RCC 7860 (cell line): ENCODE results near the gene ROPN1L.

Experiments
- DNase-seq: peaks from one replicate; pipeline ENCODE4 v3.0.0-alpha.2; 2015; ENCODE audit warnings: low spot score
- FAIRE-seq: peaks from 2 replicates; lab custom pipeline; 2012; peaks lifted over from hg19 to GRCh38; lab: Jason Lieb, UNC

The ROPN1L gene

DNA sequence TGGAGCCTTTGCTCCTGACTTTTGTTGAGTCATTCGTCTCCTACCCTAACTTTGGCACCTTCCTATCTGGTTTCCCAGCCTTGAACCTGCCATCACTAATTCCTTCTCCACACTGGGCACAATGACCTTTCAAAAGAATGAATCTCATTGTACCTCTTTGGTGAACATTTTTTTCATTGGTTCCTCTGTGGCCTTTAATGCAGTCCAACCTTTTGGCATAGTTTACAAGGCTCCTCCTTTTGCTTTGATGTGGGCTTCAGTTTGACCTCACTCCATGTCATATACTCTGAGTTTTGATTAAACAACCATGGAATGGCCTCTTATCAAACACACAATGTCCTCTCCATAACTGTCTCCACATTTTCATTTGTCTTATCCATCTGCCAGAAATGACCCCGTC lies 14.5 kb upstream of the ROPN1L start:
- FAIRE-seq (no peak), DNase-seq (no peak)

DNA sequence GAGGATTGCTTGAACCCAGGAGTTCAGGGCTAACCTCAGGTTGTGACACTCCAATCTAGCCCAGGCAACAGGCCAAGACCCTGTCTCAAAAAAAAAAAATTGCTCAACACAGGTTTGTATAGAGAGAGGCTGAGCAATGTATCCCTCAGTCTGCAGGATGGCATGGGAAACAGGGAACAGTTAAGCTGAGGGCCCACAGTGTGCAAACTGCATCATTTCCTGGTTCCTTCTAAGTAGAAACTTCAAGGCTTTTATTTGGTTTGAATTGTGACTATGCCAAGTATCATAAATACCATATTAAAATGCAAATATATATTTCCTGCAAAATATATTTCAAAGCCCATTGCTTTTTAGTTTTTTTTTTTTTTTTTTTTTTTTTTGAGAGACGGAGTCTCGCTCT lies 13.7 kb upstream of the ROPN1L start:
- FAIRE-seq = no peak
- no peak for DNase-seq

DNA sequence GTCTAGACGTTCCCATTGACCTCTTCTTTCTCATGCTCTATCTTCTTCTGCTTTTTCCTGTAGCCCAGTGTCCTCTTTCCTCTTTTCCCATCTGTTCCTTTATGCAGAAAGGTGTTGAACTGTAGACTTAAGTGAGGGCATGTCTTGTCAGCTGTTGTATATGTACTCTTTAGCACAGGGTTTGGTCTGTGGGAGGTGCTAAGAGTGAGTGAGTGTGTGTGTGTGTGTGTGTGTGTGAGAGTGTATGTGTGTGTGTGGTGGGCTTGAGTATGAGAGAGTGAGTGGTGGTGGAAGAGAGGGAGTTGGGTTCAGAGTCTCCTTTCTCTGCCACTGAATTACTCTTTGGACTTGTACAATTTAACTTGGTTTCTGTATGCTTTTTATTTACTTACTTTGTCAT lies 10.3 kb upstream of the ROPN1L start:
- no peak for DNase-seq
- FAIRE-seq = no peak

DNA sequence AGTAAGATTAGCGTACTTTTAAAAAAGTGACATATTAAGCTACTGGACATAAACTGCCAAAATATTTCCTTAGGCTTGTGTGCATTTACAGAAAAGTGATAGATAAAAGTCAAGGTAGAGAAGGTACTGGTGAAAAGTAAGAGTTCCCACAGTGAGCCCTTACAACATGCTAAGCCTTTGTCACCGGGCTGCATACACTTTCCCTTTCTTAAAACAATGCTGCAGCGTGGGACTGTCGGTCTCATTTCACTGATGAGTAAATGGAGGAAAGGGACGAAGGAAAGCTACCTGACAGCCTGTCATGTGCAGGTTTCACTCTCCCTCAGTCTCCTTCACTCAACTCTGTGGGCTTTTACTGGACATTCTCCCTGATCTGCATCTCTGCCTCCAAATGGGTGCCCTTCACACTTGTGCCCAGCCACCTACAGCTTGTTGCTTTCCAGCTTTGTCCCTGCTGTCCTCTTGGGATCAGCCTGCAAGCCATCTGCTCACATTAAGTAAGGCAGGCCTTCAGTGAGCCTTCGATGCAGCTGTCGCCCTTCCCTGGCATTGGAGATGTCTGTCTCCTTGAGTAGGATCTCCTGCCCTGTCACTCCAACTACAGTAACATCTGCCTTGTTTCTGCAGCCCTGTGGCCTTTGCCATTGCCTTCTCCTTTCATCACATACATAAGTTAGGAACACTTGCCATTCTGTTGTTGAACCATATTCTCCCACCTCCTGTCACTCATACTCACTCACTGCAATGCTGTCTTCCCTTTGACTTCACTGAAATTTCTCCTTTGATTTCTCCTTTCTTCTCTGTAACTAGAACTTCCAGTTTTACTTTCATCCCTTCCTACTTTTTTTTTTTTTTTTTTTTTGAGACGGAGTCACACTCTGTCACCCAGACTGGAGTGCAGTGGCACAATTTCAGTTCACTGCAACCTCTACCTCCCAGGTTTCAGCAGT lies 9.3 kb upstream of the ROPN1L start:
- no peak for DNase-seq
- no peak for FAIRE-seq

DNA sequence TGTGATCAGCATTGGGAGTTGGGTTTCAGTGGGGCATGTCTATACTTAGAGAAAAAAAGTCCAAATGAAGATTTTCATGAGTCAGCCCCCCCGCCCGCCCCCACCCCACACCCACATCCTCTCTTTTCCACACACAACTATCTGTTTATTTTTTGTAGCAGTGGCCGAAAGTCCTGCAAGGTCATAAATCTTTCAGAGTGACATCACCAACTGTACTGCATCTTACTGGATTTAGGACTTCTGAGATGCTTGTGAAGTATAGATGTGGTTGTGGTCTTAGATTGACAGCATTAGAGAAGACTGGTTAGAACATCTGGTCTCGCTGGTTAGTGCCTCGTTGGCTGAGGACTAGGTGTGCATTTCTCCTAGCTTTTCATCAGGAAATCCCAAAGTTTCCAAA lies 7.3 kb upstream of the ROPN1L start:
- FAIRE-seq = no peak
- no peak for DNase-seq

DNA sequence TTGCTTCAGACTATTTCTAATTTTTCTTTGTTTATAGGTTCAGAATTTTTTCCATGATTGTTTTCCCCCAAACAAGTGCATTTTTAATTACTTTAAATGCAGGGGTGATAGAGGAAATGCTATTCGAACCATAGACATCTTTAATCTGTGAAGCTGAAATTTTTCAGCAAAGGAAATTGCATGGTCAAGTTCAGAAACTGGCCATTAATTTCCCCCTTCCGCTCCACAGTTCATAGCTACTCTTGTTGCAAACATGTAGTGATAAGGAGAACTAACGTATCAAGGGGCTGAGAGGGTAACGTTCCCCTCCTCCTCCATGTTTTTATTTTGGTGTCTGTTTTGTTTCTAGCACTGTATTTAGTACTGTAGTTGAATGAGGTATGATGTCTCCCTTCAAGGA lies 3.4 kb upstream of the ROPN1L start:
- FAIRE-seq = no peak

DNA sequence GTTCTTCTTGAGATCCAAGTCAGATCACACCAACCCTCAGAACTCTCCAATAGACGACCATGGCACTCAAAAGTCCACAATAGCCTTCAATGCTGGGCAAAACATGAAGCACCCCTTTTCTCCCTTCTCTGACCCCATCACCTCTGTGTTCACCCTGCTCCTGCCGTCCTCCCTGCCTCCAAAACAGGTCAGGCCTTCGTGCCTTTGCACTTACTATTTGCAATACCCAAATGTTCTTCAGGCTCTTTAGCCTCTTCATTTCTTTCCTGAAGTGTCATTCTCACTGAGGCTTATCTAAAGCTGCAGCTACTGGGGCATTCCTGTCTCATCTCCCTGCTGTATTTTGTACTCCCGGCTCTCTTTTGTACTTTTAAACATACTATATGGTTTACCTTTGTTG lies 2.0 kb upstream of the ROPN1L start:
- DNase-seq = no peak
- no peak for FAIRE-seq

More for the DNA sequence above, 3.4 kb upstream of the ROPN1L start:
- no peak for DNase-seq

DNA sequence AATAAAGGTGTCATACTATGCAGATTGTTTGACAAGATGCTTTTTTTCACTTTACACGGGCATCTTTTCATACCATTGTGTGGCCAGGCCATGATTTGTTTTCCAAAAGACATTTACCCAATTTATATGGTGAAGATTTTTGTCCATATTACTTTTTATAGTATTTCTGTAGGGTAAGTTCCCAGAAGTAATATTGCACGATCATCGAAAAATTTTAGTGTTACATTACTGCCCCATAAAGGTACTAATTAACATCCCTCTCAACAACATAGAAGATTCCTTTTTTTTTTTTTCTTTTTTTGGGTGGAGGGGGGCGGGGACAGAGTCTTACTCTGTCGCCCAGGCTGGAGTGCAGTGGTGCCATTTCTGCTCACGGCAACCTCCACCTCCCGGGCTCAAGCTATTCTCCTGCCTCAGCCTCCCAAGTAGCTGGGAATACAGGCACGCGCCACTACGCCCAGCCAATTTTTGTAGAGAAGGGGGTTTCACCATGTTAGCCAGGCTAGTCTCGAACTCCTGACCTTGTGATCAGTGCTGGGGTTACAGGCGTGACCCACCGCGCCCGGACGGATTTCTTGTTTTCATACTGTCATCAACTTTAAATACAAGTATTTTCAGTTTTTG lies 1.2 kb upstream of the ROPN1L start:
- FAIRE-seq = no peak
- no peak for DNase-seq

DNA sequence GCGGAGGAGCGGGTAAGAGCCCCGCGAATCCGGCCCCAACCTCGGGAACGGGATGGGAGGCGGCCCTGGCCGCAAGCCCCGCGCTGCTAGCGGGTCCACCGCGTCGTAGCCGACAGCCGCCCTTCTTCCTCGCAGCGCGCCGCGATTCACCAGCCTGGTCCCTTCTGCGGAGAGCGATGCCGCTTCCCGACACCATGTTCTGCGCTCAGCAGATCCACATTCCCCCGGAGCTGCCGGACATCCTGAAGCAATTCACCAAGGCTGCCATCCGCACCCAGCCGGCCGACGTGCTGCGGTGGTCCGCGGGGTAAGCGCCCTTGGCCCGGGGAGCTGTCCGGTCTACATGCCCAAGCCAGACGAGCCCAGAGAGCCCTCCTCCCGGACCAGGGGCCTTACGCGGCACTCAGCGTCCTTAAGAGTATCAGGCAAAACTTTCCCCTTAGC lies 335 bp downstream of the ROPN1L start:
- DNase-seq = no peak
- FAIRE-seq = no peak

DNA sequence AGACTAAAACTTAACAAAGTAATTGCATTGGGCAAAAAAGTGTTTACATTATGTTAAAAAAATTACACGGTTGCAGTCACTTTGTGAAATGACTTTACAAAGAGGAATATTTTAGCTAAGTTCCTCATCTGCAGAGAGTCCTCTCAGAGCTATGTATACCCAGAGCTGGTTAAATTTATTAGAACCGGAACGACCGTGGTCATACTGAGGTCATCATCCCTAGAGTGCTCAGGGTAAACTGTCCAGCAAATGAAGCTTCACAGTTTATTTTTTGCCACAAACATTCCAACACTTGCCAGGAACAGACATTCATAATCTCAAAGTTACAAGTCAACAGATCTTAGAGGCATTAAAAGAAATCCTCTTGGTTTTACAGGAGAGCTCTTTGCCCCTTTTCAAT lies 897 bp downstream of the ROPN1L start:
- no peak for DNase-seq
- no peak for FAIRE-seq

DNA sequence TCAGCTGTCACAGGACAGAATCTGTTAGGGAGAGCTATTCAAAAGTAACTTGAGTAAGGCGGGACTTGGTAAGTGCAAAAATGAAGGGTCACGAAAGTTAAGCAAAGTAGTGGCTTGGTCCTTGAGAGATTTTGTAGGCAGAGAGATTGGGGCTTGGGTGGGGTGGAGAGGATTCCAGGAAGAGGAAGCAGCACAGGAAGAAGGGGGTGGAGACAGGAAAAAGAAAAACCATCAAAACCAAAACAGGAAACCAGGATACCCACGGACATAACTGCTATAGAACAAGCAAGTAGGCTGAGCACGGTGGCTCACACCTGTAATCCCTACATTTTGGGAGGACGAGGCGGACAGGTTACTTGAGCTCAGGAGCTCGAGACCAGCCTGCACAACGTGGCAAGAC lies 3.7 kb downstream of the ROPN1L start:
- no peak for FAIRE-seq
- no peak for DNase-seq

DNA sequence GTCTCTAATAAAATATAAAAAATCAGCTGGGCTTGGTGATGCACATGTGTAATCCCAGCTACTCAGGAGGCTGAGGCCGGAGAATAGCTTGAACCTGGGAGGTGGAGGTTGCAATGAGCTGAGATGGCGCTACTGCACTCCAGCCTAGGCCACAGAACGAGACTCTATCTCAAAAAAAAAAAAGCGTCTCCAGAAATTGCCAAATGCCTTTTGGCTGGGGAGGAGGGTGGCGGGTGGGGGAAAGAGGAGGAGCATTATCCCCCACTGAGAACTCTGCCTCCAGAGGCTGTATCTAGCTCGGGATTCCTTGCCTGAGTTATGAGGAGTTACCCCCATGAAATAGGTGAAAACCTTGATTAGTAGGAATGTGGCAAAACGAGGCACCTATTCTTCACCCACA lies 4.8 kb downstream of the ROPN1L start:
- FAIRE-seq (no peak), DNase-seq (no peak)

DNA sequence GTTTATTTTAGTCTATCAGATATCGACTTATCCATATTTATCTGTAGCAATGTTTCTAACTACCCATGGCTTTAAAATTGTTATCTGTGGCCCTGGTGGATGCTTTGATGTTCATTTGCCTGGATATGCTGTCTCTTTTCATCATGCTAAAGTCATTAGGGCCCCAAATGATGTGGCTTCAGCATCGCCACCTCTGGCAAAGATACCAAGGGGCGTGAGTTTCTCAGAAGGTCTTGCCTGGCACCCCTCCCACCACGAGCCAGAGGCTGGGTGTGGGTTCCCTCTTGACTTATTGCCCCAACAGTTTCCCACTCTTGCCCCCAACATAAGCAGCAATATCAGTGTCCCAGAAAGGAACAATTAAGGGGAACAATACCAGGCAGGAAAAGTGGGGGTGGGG lies 5.4 kb downstream of the ROPN1L start:
- no peak for FAIRE-seq
- no peak for DNase-seq

DNA sequence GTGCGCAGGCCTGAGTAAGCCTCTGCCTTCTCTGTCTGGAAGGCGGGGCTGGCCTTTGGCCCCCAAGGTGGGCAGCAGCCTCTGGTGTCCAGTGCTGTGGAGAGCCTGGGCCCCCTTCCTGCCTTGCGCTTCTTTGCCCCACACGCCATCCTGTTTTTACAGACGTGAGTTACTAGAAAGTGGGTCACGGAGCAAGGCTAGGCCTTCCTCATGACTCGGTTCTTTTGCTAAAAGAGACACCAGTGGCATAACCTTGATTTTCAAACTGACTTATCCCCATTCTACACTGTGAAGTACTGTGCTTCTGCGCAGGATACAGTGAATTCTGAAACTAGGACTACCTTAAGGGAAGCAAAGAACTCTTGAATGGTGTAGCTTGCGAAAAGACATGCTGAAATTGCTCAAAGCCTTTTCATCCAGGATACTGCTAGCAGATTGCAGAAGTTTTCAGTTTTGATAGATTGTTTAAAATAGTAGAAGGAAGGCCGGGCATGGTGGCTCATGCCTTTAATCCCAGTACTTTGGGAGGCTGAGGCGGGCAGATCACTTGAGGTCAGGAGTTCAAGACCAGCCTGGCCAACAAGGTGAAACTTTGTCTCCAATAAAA lies 7.2 kb downstream of the ROPN1L start:
- FAIRE-seq (no peak), DNase-seq (no peak)

DNA sequence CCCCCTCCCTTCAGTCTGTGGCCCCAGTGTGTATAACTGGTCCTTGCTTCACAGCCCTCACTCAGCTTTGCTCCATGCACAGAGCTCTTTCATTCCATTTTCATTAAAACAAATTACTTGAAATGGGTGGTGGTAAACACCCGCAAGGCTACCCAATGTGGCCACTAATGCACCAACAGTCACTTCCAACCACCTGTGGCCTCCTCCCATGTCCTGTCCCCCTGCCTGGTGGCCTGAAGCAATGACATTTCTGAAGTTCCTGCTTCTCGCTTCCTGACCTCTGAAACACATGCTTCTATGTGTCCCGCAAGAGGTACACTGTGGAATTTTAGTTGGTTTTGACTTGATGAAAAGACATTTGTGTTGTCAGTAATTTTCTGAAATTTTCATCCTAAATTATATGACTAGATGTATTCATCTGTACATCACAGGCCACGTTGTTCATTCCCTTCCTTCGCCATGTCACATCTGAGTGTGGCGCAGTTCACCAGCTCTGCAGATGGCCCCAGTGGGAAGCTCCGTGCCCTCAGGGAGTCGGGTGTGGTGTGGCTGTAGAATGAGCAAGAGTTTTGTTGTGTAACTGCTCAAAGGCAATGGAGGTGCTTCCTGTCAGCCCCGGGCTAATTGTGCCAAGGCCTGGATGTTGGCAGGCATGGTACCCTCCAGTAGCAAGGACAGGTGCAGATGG lies 9.6 kb downstream of the ROPN1L start:
- DNase-seq (no peak), FAIRE-seq (no peak)

DNA sequence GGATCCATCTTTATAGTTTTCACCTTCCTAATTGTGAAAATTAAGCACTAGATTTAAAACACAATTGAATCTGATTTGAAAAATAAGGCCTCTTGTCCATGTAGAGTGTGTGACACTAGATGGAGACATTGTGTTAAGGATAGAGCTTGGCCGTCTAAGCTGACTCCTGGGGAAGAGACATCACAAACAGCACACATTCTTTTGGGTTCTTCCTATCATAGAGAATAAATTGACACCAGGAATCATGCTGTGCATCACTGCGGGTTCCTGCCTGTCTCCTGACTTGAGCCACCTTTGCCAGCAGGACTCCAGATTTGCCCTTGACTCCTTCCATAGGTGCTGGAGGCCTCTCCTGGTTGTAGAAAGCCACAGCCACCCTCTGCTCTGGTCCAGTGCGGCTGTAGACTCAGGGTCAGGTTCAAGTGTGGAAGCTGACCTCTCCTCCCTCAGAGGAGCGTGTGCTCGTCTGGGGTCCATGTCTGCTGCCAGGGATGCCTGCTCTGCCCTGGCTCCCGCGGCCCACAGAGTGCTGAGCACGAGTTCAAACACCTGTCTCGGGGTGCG lies 11.2 kb downstream of the ROPN1L start:
- peak; percentile 92 for FAIRE-seq
- peak; percentile 90 for DNase-seq

DNA sequence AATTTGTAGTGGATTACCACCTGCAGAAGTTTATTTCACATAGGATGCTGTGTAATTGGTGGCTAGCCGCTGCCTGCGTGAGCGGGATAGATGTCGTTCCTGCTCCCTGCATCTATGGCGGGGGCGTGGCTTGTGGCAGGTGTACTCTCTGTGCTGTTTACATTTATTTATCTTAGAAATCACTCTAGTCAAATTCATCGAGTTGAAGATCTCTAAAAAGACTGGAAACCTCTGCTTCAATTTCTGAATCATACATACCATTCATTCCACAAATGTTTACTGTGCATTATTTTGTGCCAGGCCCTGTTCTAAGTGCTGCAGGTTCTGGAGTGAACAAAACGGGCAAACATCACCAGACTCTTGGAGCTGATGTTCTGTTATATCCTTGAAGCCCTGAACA lies 11.9 kb downstream of the ROPN1L start:
- FAIRE-seq = peak; percentile 45
- DNase-seq = peak; percentile 64

DNA sequence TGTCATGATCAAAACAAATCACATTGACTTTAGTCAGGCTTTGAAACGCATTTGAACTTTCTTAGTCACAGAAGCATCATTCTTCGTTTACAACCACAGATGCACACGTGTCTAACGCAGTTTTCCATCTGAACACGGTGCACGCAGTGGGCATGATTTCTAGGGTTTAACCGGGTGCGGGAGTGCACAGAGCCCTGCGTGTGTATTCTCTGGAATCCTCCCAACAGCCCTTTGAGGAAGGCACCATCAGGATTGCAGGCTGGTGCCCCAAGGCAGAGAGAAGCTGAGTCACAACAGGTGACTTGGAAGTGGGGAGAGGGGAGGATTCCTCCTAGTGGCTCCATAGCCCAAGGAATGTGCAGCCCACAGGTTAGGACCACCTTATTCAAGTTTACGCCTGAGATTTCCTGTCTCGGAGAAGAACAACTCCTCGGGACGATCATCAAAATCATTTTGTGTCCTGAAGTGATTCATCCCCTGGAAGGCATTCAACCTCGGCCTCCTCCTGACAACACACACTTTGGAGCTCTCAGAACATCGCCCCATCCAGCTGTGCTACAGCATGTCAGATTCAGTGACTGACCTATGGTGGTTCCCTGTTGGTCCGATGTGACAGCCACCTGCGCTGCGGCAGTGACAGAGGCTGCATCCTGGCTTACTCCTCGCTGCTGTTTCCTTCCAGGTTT lies 13.1 kb downstream of the ROPN1L start:
- peak; percentile 75 for DNase-seq
- FAIRE-seq = peak; percentile 82

DNA sequence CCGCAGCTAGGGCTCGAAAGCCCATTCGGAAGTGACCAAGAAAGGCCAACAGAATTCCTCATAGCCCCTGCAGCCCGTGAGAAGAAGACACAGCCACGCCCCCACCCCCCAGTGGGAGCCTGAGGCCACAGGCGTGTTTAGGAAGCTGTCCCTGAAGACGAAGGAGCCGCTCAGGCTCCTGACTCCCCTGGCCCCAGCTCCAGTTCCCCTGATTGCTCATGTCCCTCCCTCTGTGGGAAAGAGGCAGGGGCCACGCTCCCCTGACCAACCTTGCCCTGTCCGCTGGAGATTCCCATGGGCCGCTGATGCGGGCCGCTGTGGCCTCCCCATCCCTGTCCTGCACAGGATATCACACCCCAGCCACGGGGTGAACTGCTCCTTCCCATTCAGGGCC lies 13.6 kb downstream of the ROPN1L start:
- DNase-seq (no peak), FAIRE-seq (no peak)
